Calu3 (cell line): ENCODE measurements around the gene CGB3. TPM values are rescaled to one million over a fixed set of nuclear protein-coding genes. Genes with fewer than 3 reads are reported as not detected.

Experiments
- BruUV-seq: library from RNA; stranded (reverse); fragments of 400-500 nt; replicated peaks from 2 replicates; lab custom pipeline; 2021; lab: Mats Ljungman, UMichigan
- CTCF ChIA-PET: fragments of 300-600 bp; sonication (Branson Sonifier 250); formaldehyde crosslinking; loops from one replicate; lab custom pipeline; 2022; ENCODE audit warnings: antibody characterized with exemption; lab: Charles Lee
- DNase-seq: peaks from one replicate; pipeline ENCODE4 v3.0.0; 2022
- H3K27ac Mint-ChIP-seq: one replicate; pipeline ENCODE4 v1.8.0; 2022; ENCODE audit warnings: mixed read lengths; ENCODE audit not compliant: unreplicated experiment
- H3K27me3 Mint-ChIP-seq: one replicate; pipeline ENCODE4 v1.8.0; 2022; ENCODE audit warnings: mixed read lengths; ENCODE audit not compliant: unreplicated experiment
- H3K36me3 Mint-ChIP-seq: one replicate; pipeline ENCODE4 v1.8.0; 2022; ENCODE audit warnings: mild to moderate bottlenecking, moderate library complexity, mixed read lengths; ENCODE audit not compliant: insufficient read depth, unreplicated experiment
- H3K4me1 Mint-ChIP-seq: one replicate; pipeline ENCODE4 v1.8.0; 2022; ENCODE audit warnings: mild to moderate bottlenecking, low read depth, mixed read lengths; ENCODE audit not compliant: unreplicated experiment
- H3K4me3 Mint-ChIP-seq: one replicate; pipeline ENCODE4 v1.8.0; 2022; ENCODE audit warnings: mild to moderate bottlenecking, low read depth, moderate library complexity, mixed read lengths; ENCODE audit not compliant: unreplicated experiment
- H3K9me3 Mint-ChIP-seq: one replicate; pipeline ENCODE4 v1.8.0; 2022; ENCODE audit warnings: low read depth, mixed read lengths; ENCODE audit not compliant: unreplicated experiment
- CTCF ChIP-seq: fragments of 200-600 bp; IDR thresholded peaks from one replicate; pipeline ENCODE4 v1.8.0; 2022; ENCODE audit warnings: antibody characterized with exemption; ENCODE audit not compliant: unreplicated experiment
- intact Hi-C: fragments of 100-400 bp; cut with micrococcal nuclease; formaldehyde crosslinking; loops from one replicate; pipeline ENCODE4 v1.10.0; 2022; ENCODE audit not compliant: unreplicated experiment
- total RNA-seq: library from RNA; stranded (reverse); gene quantifications from 2 replicates; pipeline ENCODE4 v1.2.3, GENCODE V29; 2022

CGB3 gene
- total RNA-seq, 1 experiment from 2014 or later: 1.1 TPM

- CTCF ChIA-PET: interaction anchor here (0.6 to 1.4 kb wide), 4 partner anchors 20 to 104 kb away, joined by 3 to 9 read pairs (median 4); no protein-coding TSS in a partner anchor
- no peaks in the 10 kb centered on the region for H3K27me3 Mint-ChIP-seq
- peak; percentile 68 for TF ChIP-seq CTCF
- H3K4me1 Mint-ChIP-seq: peaks cover 29% of the 10 kb centered on the region
- no TSS peak for BruUV-seq
- H3K27ac Mint-ChIP-seq: no peak overlapping the region
- no peak overlapping the region for H3K4me3 Mint-ChIP-seq
- intact Hi-C loops: loop anchor here (10.0 kb wide), 1 partner anchor 227 kb away; no protein-coding TSS in a partner anchor
- DNase-seq: peak; percentile 84
- no peaks in the 10 kb centered on the region for H3K9me3 Mint-ChIP-seq
- H3K36me3 Mint-ChIP-seq: peaks cover 71% of the 10 kb centered on the region
These were observed 26.2 kb downstream of the CGB3 start for GRCh38 chr19:48997972-48998371.

GRCh38 chr19:48994035-48994386 is 30.1 kb downstream of the CGB3 start:
- CTCF ChIA-PET: interaction anchor here (0.5 to 2.3 kb wide), 23 partner anchors 11 to 678 kb away, joined by 3 to 16 read pairs (median 6); partner anchors contain the start of genes CGB7, FUT2, LIN7B and NTF4
- no peaks in the 10 kb centered on the region for H3K27me3 Mint-ChIP-seq
- H3K27ac Mint-ChIP-seq: peak overlapping the region; percentile 94
- peak overlapping the region; percentile 92 for H3K4me3 Mint-ChIP-seq
- no TSS peak for BruUV-seq
- no peak for DNase-seq
- no peaks in the 10 kb centered on the region for H3K9me3 Mint-ChIP-seq
- H3K36me3 Mint-ChIP-seq: peaks cover 66% of the 10 kb centered on the region
- TF ChIP-seq CTCF: no peak
- intact Hi-C loops: loop anchor here (10.0 kb wide), 1 partner anchor 231 kb away; no protein-coding TSS in a partner anchor
- peaks cover 44% of the 10 kb centered on the region for H3K4me1 Mint-ChIP-seq

GRCh38 chr19:48993175-48994034 is 30.7 kb downstream of the CGB3 start, which contains the start of the genes GYS1 and RUVBL2:
Gene GYS1 (minus strand): TSS chr19:48993309. CDS start chr19:48993112, 197 bp downstream.
Gene RUVBL2 (plus strand): TSS chr19:48993887. CDS start chr19:48993912, 25 bp downstream.
- peak; percentile 98 for TF ChIP-seq CTCF

GRCh38 chr19:48992581-48993174 is 31.5 kb downstream of the CGB3 start:
- TSS peak; percentile 58 for BruUV-seq
- Mint-ChIP-seq H3K9me3 (no peaks in the 10 kb centered on the region), H3K36me3 (peaks cover 60% of the 10 kb centered on the region), H3K4me3 (peak overlapping the region; percentile 92), H3K4me1 (peaks cover 39% of the 10 kb centered on the region), H3K27me3 (no peaks in the 10 kb centered on the region), H3K27ac (peak overlapping the region; percentile 94)
- DNase-seq: no peak
- CTCF ChIA-PET: interaction anchor here (0.5 to 2.3 kb wide), 19 partner anchors 11 to 742 kb away, joined by 3 to 16 read pairs (median 6); partner anchors contain the start of genes BAX, CA11, LIN7B and NTF4
- TF ChIP-seq CTCF: no peak
- intact Hi-C loops: loop anchor here (10.0 kb wide), 1 partner anchor 232 kb away; no protein-coding TSS in a partner anchor

More at GRCh38 chr19:48993175-48994034, 30.7 kb downstream of the CGB3 start, which contains the start of the genes GYS1 and RUVBL2:
- BruUV-seq: no TSS peak
- CTCF ChIA-PET: interaction anchor here (0.5 to 2.3 kb wide), 32 partner anchors 10 to 876 kb away, joined by 3 to 16 read pairs (median 4); partner anchors contain the start of genes BAX, CA11, CGB7 and FUT2
- Mint-ChIP-seq H3K9me3 (no peaks in the 10 kb centered on the region), H3K4me1 (peaks cover 44% of the 10 kb centered on the region), H3K27me3 (no peaks in the 10 kb centered on the region), H3K27ac (peak within 1 kb of the TSS; percentile 94), H3K4me3 (peak within 1 kb of the TSS; percentile 92), H3K36me3 (peaks cover 61% of the 10 kb centered on the region)
- intact Hi-C loops: loop anchor here (10.0 kb wide), 1 partner anchor 231 kb away; no protein-coding TSS in a partner anchor
- DNase-seq: peak; percentile 100
